NCI-H2196 (cell line): ENCODE results near the gene PURA.

Experiments
- DNase-seq: peaks from one replicate; lab custom pipeline; 2025; ENCODE audit not compliant: unreplicated experiment; lab: John Stamatoyannopoulos, UW

PURA gene

GRCh38 chr5:140159014-140159927, 45.4 kb downstream of the PURA start:
- no peak for DNase-seq

GRCh38 chr5:140162275-140162674, 48.4 kb downstream of the PURA start:
- no peak for DNase-seq

GRCh38 chr5:140162781-140163180, 48.9 kb downstream of the PURA start:
- DNase-seq: no peak

- no peak for DNase-seq
Measured at GRCh38 chr5:140165101-140165922, 51.4 kb downstream of the PURA start.

GRCh38 chr5:140165923-140166270, 52.0 kb downstream of the PURA start:
- no peak for DNase-seq

- no peak for DNase-seq
Measured at GRCh38 chr5:140166911-140167310, 53.0 kb downstream of the PURA start.

GRCh38 chr5:140168371-140168770, 54.5 kb downstream of the PURA start:
- peak; percentile 23 for DNase-seq

GRCh38 chr5:140169410-140169809, 55.5 kb downstream of the PURA start:
- DNase-seq: no peak

GRCh38 chr5:140172483-140172882, 58.6 kb downstream of the PURA start:
- no peak for DNase-seq

- no peak for DNase-seq
Measured at GRCh38 chr5:140174014-140174413, 60.1 kb downstream of the PURA start.

- DNase-seq: peak; percentile 98
Measured at GRCh38 chr5:140174465-140175366, 60.8 kb downstream of the PURA start, which contains the start of gene CYSTM1. CYSTM1 (plus strand) TSS chr5:140175188; CDS start chr5:140194466, 19,278 bp downstream.
